ENCODE measurements around the gene GPR183. TPM values are rescaled to one million over a fixed set of nuclear protein-coding genes. Genes with fewer than 3 reads are reported as not detected.
"Not testable (repeated sequence)": the region's sequence is repeated elsewhere in the genome, so short reads cannot be mapped to it uniquely, and the experiment has no call there.

The GPR183 gene
- total and polyA plus RNA-seq, 2 donors (not counting 1 experiment from before 2014, with no cell fraction given): 0.27 TPM; not detected in 1

DNA sequence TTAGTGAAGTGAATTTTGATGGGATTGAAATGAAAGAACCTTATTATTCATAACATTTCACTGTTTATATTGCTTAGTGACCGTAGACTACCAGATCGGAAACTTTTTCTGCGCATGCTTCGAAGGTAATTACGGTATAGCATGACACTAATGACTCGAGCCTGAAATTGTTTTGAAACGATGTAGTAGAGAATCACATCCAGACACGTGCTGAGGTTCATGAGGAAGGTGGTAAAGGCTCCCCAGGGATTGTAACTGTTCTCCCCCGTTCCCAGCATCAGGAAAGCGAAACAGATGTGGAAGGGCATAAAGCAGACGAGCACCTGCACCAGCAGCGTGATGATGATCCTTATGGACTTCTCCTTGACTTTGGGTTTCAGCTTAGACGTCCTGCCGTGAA lies 52.4 kb downstream of the GPR183 start:
- Histone ChIP-seq H2AFZ (ENCODE audit: low read length) (no peak overlapping the region), H3K36me3 (ENCODE audit: control insufficient read depth, insufficient read depth, low read length) (no peaks in the 10 kb centered on the region), H3K4me2 (ENCODE audit: extremely low read depth, insufficient read depth, low read length) (no peak overlapping the region), H3K9ac (ENCODE audit: insufficient read depth, low read length) (no peak overlapping the region), H3K79me2 (ENCODE audit: control insufficient read depth, insufficient read depth, low read length) (no peaks in the 10 kb centered on the region), H3K27ac (ENCODE audit: insufficient read depth, low read length) (no peak overlapping the region), H3K4me1 (ENCODE audit: control insufficient read depth, extremely low read depth, insufficient read depth, low read length) (no peaks in the 10 kb centered on the region), H4K20me1 (ENCODE audit: control insufficient read depth, extremely low read depth, insufficient read depth, low read length) (no peaks in the 10 kb centered on the region), H3K9me3 (ENCODE audit: control insufficient read depth, insufficient read depth, low read depth, low read length) (no peaks in the 10 kb centered on the region), H3K27me3 (ENCODE audit: control insufficient read depth, insufficient read depth, low read length) (no peaks in the 10 kb centered on the region), H3K4me3 (replicated peaks in 1 of 4; ENCODE audit: control extremely low read depth in 1 of 4, insufficient read depth in 1 of 4, low read depth in 3 of 4, low read length in 4 of 4) (no peak overlapping the region)
- no peak for TF ChIP-seq EZH2 (IDR thresholded peaks at IDR 0.05; ENCODE audit: low read length, missing control alignments)
- TF ChIP-seq, protein P1, sequence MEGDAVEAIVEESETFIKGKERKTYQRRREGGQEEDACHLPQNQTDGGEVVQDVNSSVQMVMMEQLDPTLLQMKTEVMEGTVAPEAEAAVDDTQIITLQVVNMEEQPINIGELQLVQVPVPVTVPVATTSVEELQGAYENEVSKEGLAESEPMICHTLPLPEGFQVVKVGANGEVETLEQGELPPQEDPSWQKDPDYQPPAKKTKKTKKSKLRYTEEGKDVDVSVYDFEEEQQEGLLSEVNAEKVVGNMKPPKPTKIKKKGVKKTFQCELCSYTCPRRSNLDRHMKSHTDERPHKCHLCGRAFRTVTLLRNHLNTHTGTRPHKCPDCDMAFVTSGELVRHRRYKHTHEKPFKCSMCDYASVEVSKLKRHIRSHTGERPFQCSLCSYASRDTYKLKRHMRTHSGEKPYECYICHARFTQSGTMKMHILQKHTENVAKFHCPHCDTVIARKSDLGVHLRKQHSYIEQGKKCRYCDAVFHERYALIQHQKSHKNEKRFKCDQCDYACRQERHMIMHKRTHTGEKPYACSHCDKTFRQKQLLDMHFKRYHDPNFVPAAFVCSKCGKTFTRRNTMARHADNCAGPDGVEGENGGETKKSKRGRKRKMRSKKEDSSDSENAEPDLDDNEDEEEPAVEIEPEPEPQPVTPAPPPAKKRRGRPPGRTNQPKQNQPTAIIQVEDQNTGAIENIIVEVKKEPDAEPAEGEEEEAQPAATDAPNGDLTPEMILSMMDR (conservative IDR thresholded peaks at IDR 0.05 in 1 of 2, IDR thresholded peaks at IDR 0.05 in 1 of 2; ENCODE audit: low read depth in 1 of 2, low read length in 2 of 2): no peak
- no peak for DNase-seq (ENCODE audit: low read depth in 2 of 2)

- H4K20me1 ChIP-seq (ENCODE audit: control insufficient read depth, extremely low read depth, insufficient read depth, low read length): no peaks in the 10 kb centered on the region
- no peak overlapping the region for H3K4me3 ChIP-seq (replicated peaks in 1 of 4; ENCODE audit: control extremely low read depth in 1 of 4, insufficient read depth in 1 of 4, low read depth in 3 of 4, low read length in 4 of 4)
- no peak overlapping the region for H3K9ac ChIP-seq (ENCODE audit: insufficient read depth, low read length)
- no peaks in the 10 kb centered on the region for H3K27me3 ChIP-seq (ENCODE audit: control insufficient read depth, insufficient read depth, low read length)
- no peaks in the 10 kb centered on the region for H3K9me3 ChIP-seq (ENCODE audit: control insufficient read depth, insufficient read depth, low read depth, low read length)
- TF ChIP-seq, protein P1 (conservative IDR thresholded peaks at IDR 0.05 in 1 of 2, IDR thresholded peaks at IDR 0.05 in 1 of 2; ENCODE audit: low read depth in 1 of 2, low read length in 2 of 2): no peak
- no peak for TF ChIP-seq EZH2 (IDR thresholded peaks at IDR 0.05; ENCODE audit: low read length, missing control alignments)
- H2AFZ ChIP-seq (ENCODE audit: low read length): no peak overlapping the region
- DNase-seq (ENCODE audit: low read depth in 2 of 2): no peak
- no peaks in the 10 kb centered on the region for H3K79me2 ChIP-seq (ENCODE audit: control insufficient read depth, insufficient read depth, low read length)
- no peaks in the 10 kb centered on the region for H3K4me1 ChIP-seq (ENCODE audit: control insufficient read depth, extremely low read depth, insufficient read depth, low read length)
- H3K27ac ChIP-seq (ENCODE audit: insufficient read depth, low read length): no peak overlapping the region
- H3K36me3 ChIP-seq (ENCODE audit: control insufficient read depth, insufficient read depth, low read length): no peaks in the 10 kb centered on the region
- H3K4me2 ChIP-seq (ENCODE audit: extremely low read depth, insufficient read depth, low read length): no peak overlapping the region
These were observed 55.3 kb downstream of the GPR183 start for GRCh38 chr13:99251921-99252320.

DNA sequence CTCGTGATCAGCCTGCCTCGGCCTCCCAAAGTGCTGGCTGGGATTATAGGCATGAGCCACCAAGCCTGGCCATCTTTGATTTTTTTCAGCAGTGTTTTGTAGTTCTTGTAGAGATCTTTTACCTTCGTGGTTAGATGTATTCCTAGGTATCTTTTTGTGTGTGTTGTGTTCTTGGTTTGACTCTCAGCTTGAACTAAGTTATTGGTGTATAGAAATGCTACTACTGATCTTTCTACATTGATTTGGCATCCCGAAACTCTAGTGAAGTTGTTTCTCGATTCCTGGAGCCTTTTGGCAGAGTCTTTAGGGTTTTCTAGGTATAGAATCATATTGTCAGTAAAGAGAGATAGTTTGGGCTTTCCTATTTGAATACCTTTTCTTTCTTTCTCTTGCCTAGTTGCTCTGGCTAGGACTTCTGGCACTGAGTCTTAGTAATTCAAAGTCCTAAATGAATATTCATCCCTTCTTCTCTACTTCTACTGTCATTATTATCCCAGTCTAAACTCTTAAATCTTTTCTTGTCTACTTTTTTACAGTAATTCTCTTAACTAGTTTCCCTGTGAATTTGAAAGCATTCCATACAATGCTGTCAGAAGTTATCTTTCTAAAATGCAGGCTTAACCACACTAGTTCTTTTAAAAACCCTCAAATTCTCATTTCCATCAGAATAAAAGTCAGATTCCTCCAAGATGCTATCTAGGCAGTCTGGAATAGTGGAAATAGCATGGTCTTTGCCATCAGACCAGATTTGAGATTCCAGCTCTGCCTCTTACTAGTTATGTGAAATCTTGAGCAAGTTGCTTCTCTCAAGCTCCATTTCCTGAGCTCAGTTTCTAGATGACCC lies 56.0 kb downstream of the GPR183 start:
- Histone ChIP-seq H3K27ac (ENCODE audit: insufficient read depth, low read length) (no peak overlapping the region), H3K36me3 (ENCODE audit: control insufficient read depth, insufficient read depth, low read length) (no peaks in the 10 kb centered on the region), H4K20me1 (ENCODE audit: control insufficient read depth, extremely low read depth, insufficient read depth, low read length) (no peaks in the 10 kb centered on the region), H3K4me1 (ENCODE audit: control insufficient read depth, extremely low read depth, insufficient read depth, low read length) (no peaks in the 10 kb centered on the region), H3K27me3 (ENCODE audit: control insufficient read depth, insufficient read depth, low read length) (no peaks in the 10 kb centered on the region), H3K79me2 (ENCODE audit: control insufficient read depth, insufficient read depth, low read length) (no peaks in the 10 kb centered on the region), H3K4me3 (replicated peaks in 1 of 4; ENCODE audit: control extremely low read depth in 1 of 4, insufficient read depth in 1 of 4, low read depth in 3 of 4, low read length in 4 of 4) (no peak overlapping the region), H3K4me2 (ENCODE audit: extremely low read depth, insufficient read depth, low read length) (no peak overlapping the region), H3K9me3 (ENCODE audit: control insufficient read depth, insufficient read depth, low read depth, low read length) (no peaks in the 10 kb centered on the region), H2AFZ (ENCODE audit: low read length) (no peak overlapping the region), H3K9ac (ENCODE audit: insufficient read depth, low read length) (no peak overlapping the region)
- TF ChIP-seq, protein P1 (conservative IDR thresholded peaks at IDR 0.05 in 1 of 2, IDR thresholded peaks at IDR 0.05 in 1 of 2; ENCODE audit: low read depth in 1 of 2, low read length in 2 of 2): no peak
- TF ChIP-seq EZH2 (IDR thresholded peaks at IDR 0.05; ENCODE audit: low read length, missing control alignments): no peak
- DNase-seq (ENCODE audit: low read depth in 2 of 2): peak in 1 of 2 donors; percentile 73

- H3K4me3 ChIP-seq (replicated peaks in 1 of 4; ENCODE audit: control extremely low read depth in 1 of 4, insufficient read depth in 1 of 4, low read depth in 3 of 4, low read length in 4 of 4): not testable (repeated sequence)
- DNase-seq (ENCODE audit: low read depth in 2 of 2): peak in 1 of 2 donors; percentile 48
These were observed 57.6 kb downstream of the GPR183 start for GRCh38 chr13:99249606-99250005.

More at GRCh38 chr13:99249606-99250005, 57.6 kb downstream of the GPR183 start:
- H3K9ac ChIP-seq (ENCODE audit: insufficient read depth, low read length); H2AFZ ChIP-seq (ENCODE audit: low read length); H3K27ac ChIP-seq (ENCODE audit: insufficient read depth, low read length); H3K9me3 ChIP-seq (ENCODE audit: control insufficient read depth, insufficient read depth, low read depth, low read length); H4K20me1 ChIP-seq (ENCODE audit: control insufficient read depth, extremely low read depth, insufficient read depth, low read length); H3K27me3 ChIP-seq (ENCODE audit: control insufficient read depth, insufficient read depth, low read length); H3K4me1 ChIP-seq (ENCODE audit: control insufficient read depth, extremely low read depth, insufficient read depth, low read length); H3K4me2 ChIP-seq (ENCODE audit: extremely low read depth, insufficient read depth, low read length); H3K36me3 ChIP-seq (ENCODE audit: control insufficient read depth, insufficient read depth, low read length); H3K79me2 ChIP-seq (ENCODE audit: control insufficient read depth, insufficient read depth, low read length): not testable (repeated sequence)
